ENCODE data around the gene PCSK2.

The PCSK2 gene

DNA sequence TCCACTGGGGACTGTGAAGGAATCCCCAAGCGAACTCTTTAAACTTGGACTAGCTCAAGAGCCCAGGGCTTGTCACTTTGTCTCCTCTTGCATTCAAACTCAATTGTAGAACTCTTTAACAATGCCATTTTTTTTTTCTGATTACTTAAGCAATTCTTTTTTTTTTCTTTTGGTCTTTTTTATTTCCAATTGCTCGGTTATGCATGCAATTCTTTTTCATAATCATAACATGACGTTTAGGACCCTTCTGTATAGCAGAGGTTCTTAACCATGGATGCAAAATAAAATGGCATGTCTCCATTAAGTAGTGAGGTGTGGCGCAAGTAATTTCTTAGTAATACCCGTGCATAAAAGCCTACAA is 304.8 kb downstream of the PCSK2 start:
- Histone ChIP-seq H3K9ac (ENCODE audit: low read length) (no peak overlapping the region), H3K27me3 (ENCODE audit: control insufficient read depth, insufficient read depth, low read length) (no peaks in the 10 kb centered on the region), H3K27ac (ENCODE audit: low read depth, low read length) (peak overlapping the region; percentile 77), H3K36me3 (ENCODE audit: control insufficient read depth, insufficient read depth, low read length) (no peaks in the 10 kb centered on the region), H3K4me1 (ENCODE audit: control insufficient read depth, insufficient read depth, low read length) (peaks cover 4% of the 10 kb centered on the region), H3K4me3 (ENCODE audit: low read length) (peak overlapping the region; percentile 72)

DNA sequence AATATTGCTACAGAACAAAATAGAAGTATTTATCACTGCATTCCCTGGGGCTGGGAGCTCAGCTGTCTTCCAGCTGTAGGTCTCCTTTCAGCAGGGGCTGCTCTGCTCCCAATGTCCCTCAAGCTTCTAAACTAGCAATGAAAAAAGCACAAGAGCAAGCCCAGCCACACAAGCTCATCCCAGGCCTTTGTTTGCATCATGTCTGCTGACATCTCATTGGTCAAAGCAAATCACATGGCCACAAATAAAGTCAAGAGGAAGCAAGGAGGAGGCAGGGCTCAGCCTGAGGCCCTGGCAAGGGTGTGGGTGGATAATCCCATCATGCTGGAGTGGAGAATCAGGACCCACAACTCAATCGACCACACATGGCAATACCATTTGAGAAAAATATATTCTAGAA is 306.6 kb downstream of the PCSK2 start:
- H3K36me3 ChIP-seq (ENCODE audit: control insufficient read depth, insufficient read depth, low read length), result no peaks in the 10 kb centered on the region
- H3K27ac ChIP-seq (ENCODE audit: low read depth, low read length), result no peak overlapping the region
- H3K4me3 ChIP-seq (ENCODE audit: low read length), result no peak overlapping the region
- peaks cover 12% of the 10 kb centered on the region for H3K4me1 ChIP-seq (ENCODE audit: control insufficient read depth, insufficient read depth, low read length)
- no peaks in the 10 kb centered on the region for H3K27me3 ChIP-seq (ENCODE audit: control insufficient read depth, insufficient read depth, low read length)
- no peak overlapping the region for H3K9ac ChIP-seq (ENCODE audit: low read length)

DNA sequence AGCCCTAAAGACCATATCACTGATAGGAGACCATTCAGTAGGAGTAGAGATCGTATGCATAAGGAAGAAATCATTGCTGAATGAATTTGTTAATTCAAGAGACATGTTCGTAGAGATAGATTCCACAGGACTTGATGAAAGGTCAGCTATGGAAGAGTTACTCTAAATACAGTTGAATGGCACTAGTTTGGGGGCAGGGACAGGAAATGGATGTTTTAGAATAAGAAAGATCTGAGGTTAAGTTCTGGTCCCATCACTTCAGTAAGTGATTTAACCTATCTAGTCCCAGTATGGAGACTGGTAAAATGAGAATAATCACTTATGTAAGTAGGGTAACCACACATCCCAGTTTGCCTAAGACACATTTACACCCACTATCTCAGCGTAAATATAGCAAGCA is 307.2 kb downstream of the PCSK2 start:
- Histone ChIP-seq H3K9ac (ENCODE audit: low read length) (no peak overlapping the region), H3K4me3 (ENCODE audit: low read length) (no peak overlapping the region), H3K36me3 (ENCODE audit: control insufficient read depth, insufficient read depth, low read length) (no peaks in the 10 kb centered on the region), H3K4me1 (ENCODE audit: control insufficient read depth, insufficient read depth, low read length) (peaks cover 14% of the 10 kb centered on the region), H3K27me3 (ENCODE audit: control insufficient read depth, insufficient read depth, low read length) (no peaks in the 10 kb centered on the region), H3K27ac (ENCODE audit: low read depth, low read length) (no peak overlapping the region)
